ENCODE results near the gene RNF217.
"Not testable (repeated sequence)": the region's sequence is repeated elsewhere in the genome, so short reads cannot be mapped to it uniquely, and the experiment has no call there.

Gene RNF217

DNA sequence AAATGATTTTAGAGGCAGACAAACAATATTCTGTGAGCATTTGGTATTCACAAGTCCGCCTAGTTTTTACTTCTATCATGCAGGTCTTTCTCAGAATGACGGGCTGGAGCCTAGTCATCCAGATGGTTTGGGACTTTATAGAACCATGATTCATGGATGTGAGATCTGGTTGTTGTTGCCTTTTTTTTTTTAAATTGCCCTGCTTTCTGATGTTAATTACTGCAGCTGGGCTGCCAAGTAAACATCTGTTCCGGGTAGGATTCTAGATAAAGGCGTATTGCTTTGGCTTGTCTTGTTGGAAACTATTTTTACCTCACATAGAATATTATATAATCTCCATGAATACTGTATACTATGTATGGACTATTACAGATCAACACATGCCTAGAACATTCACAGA is 58.1 kb downstream of the RNF217 start:
- no peak for DNase-seq

DNA sequence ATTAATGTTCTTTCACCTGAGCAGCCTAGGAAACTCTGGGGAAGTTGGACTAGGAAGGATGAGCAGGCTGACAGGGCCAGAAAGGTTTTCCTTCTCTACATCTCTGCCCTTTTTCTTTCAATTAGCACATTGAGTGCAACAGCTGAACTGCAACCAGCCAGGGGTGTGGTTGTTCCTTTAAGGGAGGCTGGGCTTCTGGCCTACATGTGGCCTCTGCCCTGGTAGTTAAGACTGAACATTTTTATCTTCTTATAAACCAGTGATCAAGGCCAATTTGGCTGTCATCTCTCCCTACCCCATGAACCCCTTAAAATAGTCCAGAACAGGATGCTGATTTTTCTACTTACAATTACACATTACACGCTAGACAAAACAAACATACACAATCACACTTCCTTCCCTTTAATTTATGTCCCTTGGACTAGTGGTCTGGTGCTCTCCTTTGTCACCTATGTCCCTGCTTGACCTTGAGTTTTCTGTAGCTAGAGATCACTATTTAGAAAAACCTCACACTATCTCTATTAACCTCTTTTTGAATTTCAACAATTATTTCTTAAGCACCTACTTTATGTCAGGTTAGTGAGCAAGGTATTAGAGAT is 60.3 kb downstream of the RNF217 start:
- peak; percentile 64 for DNase-seq

DNA sequence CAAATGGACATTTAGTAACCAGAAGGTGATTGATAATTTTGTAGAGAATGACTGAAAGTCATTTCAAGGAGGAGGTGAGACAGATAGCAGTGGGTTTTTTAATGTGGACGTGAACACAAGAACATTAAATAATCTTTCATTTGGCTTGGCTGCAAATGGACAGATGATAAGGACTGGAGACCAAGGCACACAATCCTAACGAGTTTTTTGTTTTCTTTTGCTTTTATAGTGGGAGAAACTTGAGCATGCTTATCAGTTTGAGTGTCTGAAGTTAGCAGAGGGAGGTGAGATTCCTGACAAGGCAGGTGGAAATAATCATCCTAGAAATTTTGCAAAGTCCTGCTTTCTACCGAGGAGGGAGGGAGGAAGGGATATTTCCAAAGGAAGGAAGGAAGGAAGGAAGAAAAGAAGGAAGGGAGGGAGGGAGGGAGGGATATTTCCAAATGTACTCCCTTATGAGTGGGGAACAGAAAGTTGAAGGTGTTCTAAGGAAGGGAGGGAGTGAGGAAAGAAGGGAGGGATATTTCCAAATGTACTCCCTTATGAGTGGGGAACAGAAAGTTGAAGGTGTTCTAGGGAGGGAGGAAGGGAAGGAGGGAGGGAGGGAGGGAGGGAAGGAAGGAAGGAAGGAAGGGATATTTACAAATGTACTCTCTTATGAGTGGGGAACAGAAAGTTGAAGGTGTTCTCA is 63.1 kb downstream of the RNF217 start:
- no peak for DNase-seq

DNA sequence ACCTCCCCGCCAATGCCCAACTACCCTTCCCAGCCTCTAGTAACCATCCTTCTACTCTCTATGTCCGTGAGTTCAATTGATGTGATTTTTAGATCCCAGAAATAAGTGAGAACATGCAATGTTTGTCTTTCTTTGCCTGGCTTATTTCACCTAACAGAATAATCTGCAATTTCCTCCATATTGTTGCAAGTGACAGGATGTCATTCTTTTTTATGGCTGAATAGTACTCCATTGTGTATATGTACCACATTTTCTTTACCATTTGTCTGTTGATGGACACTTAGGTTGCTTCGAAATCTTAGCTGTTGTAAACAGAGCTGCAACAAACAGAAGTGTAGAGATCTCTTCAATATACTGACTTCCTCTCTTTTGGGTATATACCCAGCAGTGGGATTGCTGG is 65.0 kb downstream of the RNF217 start:
- no peak for DNase-seq

DNA sequence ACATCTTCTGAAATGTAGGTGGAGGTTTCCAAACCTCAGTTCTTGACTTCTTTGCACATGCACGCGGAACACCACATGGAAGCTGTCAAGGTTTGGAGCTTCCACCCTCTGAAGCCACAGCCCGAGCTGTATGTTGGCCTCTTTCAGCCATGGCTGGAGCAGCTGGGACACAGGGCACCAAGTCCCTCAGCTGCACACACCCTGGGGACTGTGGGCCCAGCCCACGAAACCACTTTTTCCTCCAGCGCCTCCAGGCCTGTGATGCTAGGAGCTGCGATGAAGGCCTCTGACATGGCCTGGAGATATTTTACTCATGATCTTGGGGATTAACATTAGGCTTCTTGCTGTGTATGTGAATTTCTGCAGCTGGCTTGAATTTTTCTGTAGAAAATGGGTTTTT is 68.7 kb downstream of the RNF217 start:
- DNase-seq = no peak

DNA sequence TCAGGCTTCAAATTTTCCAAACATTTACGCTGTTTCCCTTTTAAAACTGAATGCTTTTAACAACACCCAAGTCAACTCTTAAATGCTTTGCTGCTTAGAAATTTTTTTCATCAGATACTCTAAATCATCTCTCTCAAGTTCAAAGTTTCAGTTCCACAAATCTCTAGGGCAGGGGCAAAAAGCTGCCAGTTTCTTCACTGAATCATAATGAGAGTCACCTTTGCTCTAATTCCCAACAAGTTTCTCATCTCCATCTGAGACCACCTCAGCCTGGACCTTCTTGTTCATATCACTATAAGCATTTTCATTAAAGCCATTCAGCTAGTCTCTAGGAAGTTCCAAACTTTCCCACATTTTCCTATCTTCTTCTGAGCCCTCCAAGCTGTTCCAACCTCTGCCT is 69.1 kb downstream of the RNF217 start:
- no peak for DNase-seq

DNA sequence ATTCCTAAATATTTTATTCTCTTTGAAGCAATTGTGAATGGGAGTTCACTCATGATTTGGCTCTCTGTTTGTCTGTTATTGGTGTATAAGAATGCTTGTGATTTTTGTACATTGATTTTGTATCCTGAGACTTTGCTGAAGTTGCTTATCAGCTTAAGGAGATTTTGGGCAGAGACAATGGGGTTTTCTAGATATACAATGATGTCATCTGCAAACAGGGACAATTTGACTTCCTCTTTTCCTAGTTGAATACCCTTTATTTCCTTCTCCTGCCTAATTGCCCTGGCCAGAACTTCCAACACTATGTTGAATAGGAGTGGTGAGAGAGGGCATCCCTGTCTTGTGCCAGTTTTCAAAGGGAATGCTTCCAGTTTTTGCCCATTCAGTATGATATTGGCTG is 72.7 kb downstream of the RNF217 start:
- DNase-seq = not testable (repeated sequence)

- DNase-seq = not testable (repeated sequence)
These were observed 74.2 kb downstream of the RNF217 start for GRCh38 chr6:125036486-125036885.

DNA sequence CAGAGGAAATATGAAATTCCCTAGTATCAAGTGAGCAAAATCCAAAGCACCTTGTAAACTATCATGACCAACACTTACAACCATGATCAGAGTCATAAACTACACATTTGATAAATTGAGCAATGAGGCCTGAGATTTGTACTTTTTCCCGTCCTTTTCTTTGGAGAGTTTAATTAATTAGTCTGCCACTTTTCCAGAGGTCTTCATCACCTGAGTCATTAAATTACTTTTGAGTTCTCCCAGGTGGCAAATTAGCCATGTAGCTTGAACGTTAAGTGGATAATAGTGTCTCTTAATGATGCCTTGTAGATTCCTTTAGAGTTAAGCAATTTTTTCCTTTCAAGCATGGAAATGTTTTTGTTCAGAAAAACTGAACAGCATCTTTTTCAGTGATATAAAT is 75.6 kb downstream of the RNF217 start:
- DNase-seq = no peak

DNA sequence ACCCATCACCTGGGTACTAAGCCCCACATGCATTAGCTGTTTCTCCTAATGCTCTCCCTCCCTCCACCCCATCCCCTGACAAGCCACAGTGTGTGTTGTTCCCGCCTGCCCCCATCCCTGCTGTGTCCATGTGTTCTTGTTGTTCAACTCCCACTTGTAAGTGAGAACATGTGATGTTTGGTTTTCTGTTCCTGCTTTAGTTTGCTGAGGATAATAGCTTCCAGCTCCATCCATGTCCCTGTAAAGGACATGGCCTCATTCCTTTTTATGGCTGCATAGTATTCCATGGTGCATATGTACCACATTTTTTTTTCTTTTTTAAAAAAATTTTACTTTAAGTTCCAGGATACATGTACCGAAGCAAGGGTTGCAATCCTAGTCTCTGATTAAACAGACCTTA is 76.7 kb downstream of the RNF217 start:
- no peak for DNase-seq

- no peak for DNase-seq
These were observed 79.7 kb downstream of the RNF217 start for GRCh38 chr6:125041740-125042459.

GRCh38 chr6:125044066-125044465 is 81.8 kb downstream of the RNF217 start:
- DNase-seq = no peak

DNA sequence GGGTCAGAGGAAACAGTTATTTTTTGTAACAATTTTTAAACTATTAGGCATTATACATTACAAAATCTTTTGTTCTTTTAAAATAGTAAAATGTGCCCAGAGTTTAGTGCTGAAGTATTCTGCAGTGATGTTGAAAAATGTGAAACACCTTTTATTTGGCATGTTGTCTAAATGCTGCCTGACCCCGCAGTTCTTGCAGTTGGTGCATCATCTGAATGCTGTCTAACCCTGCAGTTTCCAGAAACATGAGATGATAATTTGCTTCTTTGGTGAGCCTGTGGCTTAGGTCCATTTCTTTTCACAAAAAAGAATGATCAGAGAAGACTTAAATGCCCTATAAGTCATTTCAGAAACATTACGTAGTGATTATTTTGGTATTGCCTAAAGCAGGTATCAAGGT is 82.4 kb downstream of the RNF217 start:
- no peak for DNase-seq

- no peak for DNase-seq
These were observed 84.1 kb downstream of the RNF217 start for GRCh38 chr6:125046107-125046925.

DNA sequence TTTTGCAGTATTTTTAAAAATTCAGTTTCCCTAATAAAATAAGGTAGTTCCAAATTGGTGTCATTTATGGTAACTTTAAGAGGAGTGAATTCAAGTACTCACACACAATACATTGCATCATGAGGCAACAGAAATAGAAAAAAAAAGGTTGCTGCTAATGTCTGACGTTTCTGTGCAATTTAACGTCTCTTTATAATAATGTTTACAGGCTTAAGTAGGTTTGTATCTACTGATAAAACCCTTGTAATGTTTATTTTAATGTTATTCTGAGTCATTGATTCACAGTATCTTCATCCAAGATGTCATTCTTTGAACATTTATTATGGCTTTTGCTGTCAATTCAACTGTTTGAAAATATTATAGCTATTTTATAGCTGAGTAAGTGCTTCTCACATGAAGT is 86.0 kb downstream of the RNF217 start:
- no peak for DNase-seq

- no peak for DNase-seq
These were observed 88.6 kb downstream of the RNF217 start for GRCh38 chr6:125050663-125051318.

DNA sequence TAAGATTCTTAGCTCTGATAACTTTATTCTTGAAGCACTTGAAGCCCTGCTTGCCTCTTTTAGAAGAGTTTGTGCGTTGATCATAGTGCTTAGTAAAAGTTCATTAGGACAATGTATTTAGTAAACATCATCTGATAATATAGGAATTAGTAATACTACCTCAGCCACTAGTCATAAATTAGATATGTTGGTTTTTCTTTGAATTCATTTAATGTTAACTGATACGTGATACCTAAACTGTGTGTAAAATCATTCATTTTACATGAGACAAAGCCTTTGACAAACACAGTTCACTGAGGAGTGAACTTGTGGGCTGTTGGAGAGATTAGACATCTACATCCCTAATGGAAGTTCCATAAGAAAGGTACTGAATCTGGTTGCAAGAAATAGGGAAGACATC is 91.6 kb downstream of the RNF217 start:
- no peak for DNase-seq

GRCh38 chr6:125054331-125054730 is 92.1 kb downstream of the RNF217 start:
- no peak for DNase-seq

- DNase-seq = no peak
These were observed 95.4 kb downstream of the RNF217 start for GRCh38 chr6:125057392-125058246.

GRCh38 chr6:125058546-125058945 is 96.3 kb downstream of the RNF217 start:
- DNase-seq = no peak

DNA sequence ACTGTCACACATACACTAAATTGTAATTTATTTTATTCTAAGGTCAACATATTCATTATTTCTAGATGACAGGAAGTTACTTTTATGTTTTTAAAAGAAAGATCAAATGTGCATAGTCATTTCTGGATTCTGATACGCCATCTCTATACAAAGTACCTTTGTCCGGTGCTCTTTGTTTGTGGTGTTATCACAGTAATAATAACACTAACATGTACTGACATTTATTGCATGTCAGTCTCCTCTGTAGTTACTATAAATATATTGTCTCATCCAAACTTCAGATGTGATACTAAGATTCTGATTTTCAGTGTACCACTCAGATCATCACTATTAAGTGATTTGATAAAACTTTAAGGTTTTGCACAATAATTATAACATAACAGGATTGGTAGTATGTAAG is 101.1 kb downstream of the RNF217 start:
- DNase-seq = no peak

DNA sequence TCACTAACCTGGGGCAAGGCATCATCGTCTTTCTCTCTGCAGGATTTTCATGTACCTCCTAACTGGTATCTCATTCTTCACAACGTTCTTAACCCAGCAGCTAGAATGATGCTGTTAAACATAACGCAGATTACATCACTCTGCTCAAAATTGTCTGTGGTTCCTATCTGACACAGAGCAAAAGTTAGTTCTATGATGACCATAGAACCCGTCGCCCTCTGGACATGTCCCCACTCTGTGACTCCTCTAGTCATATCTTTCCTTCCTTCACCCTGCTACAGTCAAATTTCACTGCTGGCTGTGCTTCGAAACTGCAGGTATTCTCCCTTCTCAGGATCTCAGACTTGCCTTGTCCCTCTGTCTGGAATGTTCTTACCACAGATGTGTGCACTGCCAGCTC is 103.9 kb downstream of the RNF217 start:
- no peak for DNase-seq
